K562 (cell line): ENCODE results near the gene HCFC1R1. TPM values are rescaled to one million over a fixed set of nuclear protein-coding genes. Genes with fewer than 3 reads are reported as not detected.

Source experiments
- AFF1 ChIP-seq, 2 experiments: fragments of 450-650 bp; IDR thresholded peaks; 2 replicates each; pipeline ENCODE4 v1.6.1; 2018; ENCODE audit warnings: mild to moderate bottlenecking in 2 of 2, low read depth in 1 of 2; ENCODE audit not compliant: partially characterized antibody in 2 of 2
- ARNT ChIP-seq, 2 experiments: fragments of 450-650 bp; IDR thresholded peaks; 2 replicates each; pipeline ENCODE4 v1.6.1; 2016; ENCODE audit warnings: mild to moderate bottlenecking in 1 of 2
- C11orf30 ChIP-seq: fragments of 450-650 bp; IDR thresholded peaks from 2 replicates; pipeline ENCODE4 v1.6.1; 2016; ENCODE audit warnings: low read depth, mild to moderate bottlenecking
- CBFA2T3 ChIP-seq: fragments of 450-650 bp; IDR thresholded peaks from 2 replicates; pipeline ENCODE4 v1.6.1; 2017
- HMG20B ChIP-seq: fragments of 250-450 bp; sonication (Bioruptor Pico); IDR thresholded peaks from 2 replicates; pipeline ENCODE4 v1.5.0; 2021; ENCODE audit warnings: mild to moderate bottlenecking
- LEF1 ChIP-seq: fragments of 450-650 bp; IDR thresholded peaks from 2 replicates; pipeline ENCODE4 v1.6.1; 2016; ENCODE audit warnings: mild to moderate bottlenecking
- MAFG ChIP-seq: fragments of 450-650 bp; conservative IDR thresholded peaks from 2 replicates; pipeline ENCODE4 v1.6.1; 2016; ENCODE audit warnings: missing genetic modification characterization, missing compliant biosample characterization
- MAZ ChIP-seq, 2 experiments: fragments of 450-650 bp in 1 of 2; sonication (generic) in 1 of 2; formaldehyde crosslinking; IDR thresholded peaks in 1 of 2; conservative IDR thresholded peaks in 1 of 2; 2 replicates each; pipeline versions ENCODE4 v1.4.0 to v1.5.0; 2020; ENCODE audit warnings: mild to moderate bottlenecking in 1 of 2, missing genetic modification reagents in 1 of 2
- MNT ChIP-seq, 2 experiments: fragments of 450-650 bp; conservative IDR thresholded peaks; 2 replicates each; pipeline ENCODE4 v1.6.1; 2017; ENCODE audit warnings: mild to moderate bottlenecking in 2 of 2, moderate library complexity in 2 of 2
- MYC ChIP-seq, 2 experiments: fragments of 250-450 bp in 1 of 2; sonication (Bioruptor Pico) in 1 of 2; IDR thresholded peaks; 2 replicates each; pipeline versions ENCODE4 v1.5.1 to v1.6.1; 2012 to 2021; ENCODE audit warnings: low read depth in 2 of 2, borderline replicate concordance in 1 of 2, improper control_type of control experiment in 1 of 2, low read length in 1 of 2, mild to moderate bottlenecking in 1 of 2, moderate library complexity in 1 of 2
- NBN ChIP-seq: fragments of 450-650 bp; IDR thresholded peaks from 2 replicates; pipeline ENCODE4 v1.6.1; 2016; ENCODE audit warnings: low read depth, mild to moderate bottlenecking
- STAT6 ChIP-seq: sonication (generic); formaldehyde crosslinking; IDR thresholded peaks from 2 replicates; pipeline ENCODE4 v1.8.1; 2023; ENCODE audit warnings: mild to moderate bottlenecking, missing genetic modification reagents
- ZNF274 ChIP-seq: IDR thresholded peaks from 2 replicates; pipeline ENCODE4 v1.6.1; 2011; ENCODE audit warnings: low read depth, mild to moderate bottlenecking, low read length, moderate library complexity, borderline replicate concordance
- ZNF398 ChIP-seq: fragments of 250-450 bp; sonication (Bioruptor Pico); IDR thresholded peaks from 2 replicates; pipeline ENCODE4 v1.8.0; 2021; ENCODE audit warnings: moderate library complexity, mild to moderate bottlenecking, inconsistent platforms
- polyA plus RNA-seq, 8 experiments: library from polyadenylated mRNA; depleted of rRNA in 4 of 8; stranded (reverse) in 5 of 8; unstranded in 3 of 8; fragments of >200 nt; fragmentation: Nextera tagmentation in 2 of 8; fragmentation: Illumina TruSeq in 1 of 8; extraction: Ambion mirVana in 2 of 8; extraction: Trizol in 1 of 8; gene quantifications; 2 replicates each; pipeline versions ENCODE4 v1.2.1 to v1.2.3, GENCODE V29; 2011 to 2014; ENCODE audit warnings: inconsistent platforms in 1 of 8, missing spikeins in 1 of 8
- total RNA-seq, 7 experiments: library from RNA; depleted of rRNA in 6 of 7; stranded (reverse); fragments of >200 nt in 6 of 7; fragmentation: Illumina TruSeq in 2 of 7; extraction: Trizol in 2 of 7; gene quantifications; 2 replicates each; pipeline versions ENCODE4 v1.2.1 to v1.2.3, GENCODE V29; 2011 to 2021; ENCODE audit warnings: low replicate concordance in 1 of 7

Gene HCFC1R1
- total and polyA plus RNA-seq, 9 of the 15 experiments (the other 6 are each of a cell fraction or from before 2014, with no cell fraction given), result 2.2 to 29.0 (median 11.2) TPM

GRCh38 chr16:3003582-3004270, 20.0 kb downstream of the HCFC1R1 start (continued):
- peak; percentile 68 to 91; a peak in 3 of 4 replicates for TF ChIP-seq MAZ (CRISPR knock-in tag; conservative IDR thresholded peaks at IDR 0.05 in 1 of 2, IDR thresholded peaks at IDR 0.05 in 1 of 2)
- TF ChIP-seq STAT6, result no peak
- no peak for TF ChIP-seq ZNF398
- no peak for TF ChIP-seq HMG20B (CRISPR knock-in tag)
- no peak for TF ChIP-seq LEF1
- peak; percentile 57 for TF ChIP-seq MYC (IDR thresholded peaks at IDR 0.05; ENCODE audit: low read depth, low read length)
- no peak for TF ChIP-seq MYC (CRISPR knock-in tag; IDR thresholded peaks at IDR 0.05; ENCODE audit: borderline replicate concordance, low read depth)
- no peak for TF ChIP-seq MAFG
- no peak for TF ChIP-seq ARNT (IDR thresholded peaks at IDR 0.05)
- peak; percentile 79 to 80 for TF ChIP-seq MNT (conservative IDR thresholded peaks at IDR 0.05)
- peak; percentile 74 for TF ChIP-seq NBN
- TF ChIP-seq ZNF274, result no peak
- no peak for TF ChIP-seq C11orf30
- TF ChIP-seq CBFA2T3, result peak; percentile 28; the same call in 1 of the 2 replicates
- peak in 1 of 2 experiments; percentile 22 for TF ChIP-seq AFF1 (IDR thresholded peaks at IDR 0.05; ENCODE audit: low read depth in 1 of 2, partially characterized antibody in 2 of 2)
